H9 (cell line): ENCODE measurements around the gene ELOVL6. TPM values are rescaled to one million over a fixed set of nuclear protein-coding genes. Genes with fewer than 3 reads are reported as not detected.

Source experiments
- DNase-seq: peaks from one replicate; pipeline ENCODE4 v3.0.0-alpha.2; 2017
- H2AFZ ChIP-seq: one replicate; pipeline ENCODE4 v1.6.1; 2013; ENCODE audit warnings: mild to moderate bottlenecking, low read length, control low read depth, moderate library complexity
- H2AK5ac ChIP-seq: 2 replicates; pipeline ENCODE4 v1.6.1; 2013; ENCODE audit warnings: low read length, control low read depth, mixed read lengths; ENCODE audit not compliant: insufficient read length
- H2BK120ac ChIP-seq: one replicate; pipeline ENCODE4 v1.6.1; 2013; ENCODE audit warnings: low read depth, mild to moderate bottlenecking, low read length, control low read depth, inconsistent platforms; ENCODE audit not compliant: poor library complexity, severe bottlenecking
- H2BK12ac ChIP-seq: 2 replicates; pipeline ENCODE4 v1.6.1; 2013; ENCODE audit warnings: low read length, control low read depth, mixed read lengths, low read depth; ENCODE audit not compliant: insufficient read length
- H2BK15ac ChIP-seq: 2 replicates; pipeline ENCODE4 v1.6.1; 2013; ENCODE audit warnings: low read depth, low read length, control low read depth
- H2BK20ac ChIP-seq: one replicate; pipeline ENCODE4 v1.6.1; 2013; ENCODE audit warnings: low read depth, mild to moderate bottlenecking, low read length, control low read depth, inconsistent platforms; ENCODE audit not compliant: poor library complexity, severe bottlenecking
- H2BK5ac ChIP-seq: 2 replicates; pipeline ENCODE4 v1.6.1; 2013; ENCODE audit warnings: low read length, control low read depth, mixed read lengths; ENCODE audit not compliant: insufficient read length
- H3K14ac ChIP-seq: 2 replicates; pipeline ENCODE4 v1.6.1; 2013; ENCODE audit warnings: low read length, control low read depth; ENCODE audit not compliant: insufficient read depth
- H3K18ac ChIP-seq: 2 replicates; pipeline ENCODE4 v1.6.1; 2013; ENCODE audit warnings: low read depth, mild to moderate bottlenecking, mixed read lengths, low read length, control low read depth; ENCODE audit not compliant: insufficient read length
- H3K23ac ChIP-seq: 2 replicates; pipeline ENCODE4 v1.6.1; 2013; ENCODE audit warnings: low read length, control low read depth, mixed read lengths, low read depth; ENCODE audit not compliant: insufficient read length
- H3K23me2 ChIP-seq: 2 replicates; pipeline ENCODE4 v1.6.1; 2013; ENCODE audit warnings: low read depth, mild to moderate bottlenecking, mixed read lengths, low read length, control low read depth; ENCODE audit not compliant: insufficient read length, poor library complexity, severe bottlenecking
- H3K27ac ChIP-seq: 2 replicates; pipeline ENCODE4 v1.5.1; 2013; ENCODE audit warnings: low read length, control low read depth, mixed read lengths, low read depth; ENCODE audit not compliant: insufficient read length
- H3K27me3 ChIP-seq: 2 replicates; pipeline ENCODE4 v1.6.1; 2013; ENCODE audit warnings: low read length, control low read depth, inconsistent platforms; ENCODE audit not compliant: insufficient read depth
- H3K4ac ChIP-seq: 2 replicates; pipeline ENCODE4 v1.6.1; 2013; ENCODE audit warnings: low read depth, mild to moderate bottlenecking, control low read depth, inconsistent platforms, low read length, moderate library complexity
- H3K4me1 ChIP-seq: 2 replicates; pipeline ENCODE4 v1.6.1; 2013; ENCODE audit warnings: low read length, control low read depth, inconsistent platforms; ENCODE audit not compliant: insufficient read depth
- H3K4me2 ChIP-seq: 2 replicates; pipeline ENCODE4 v1.6.1; 2013; ENCODE audit warnings: low read length, control low read depth, mixed read lengths; ENCODE audit not compliant: insufficient read length, insufficient read depth
- H3K56ac ChIP-seq: 2 replicates; pipeline ENCODE4 v1.6.1; 2013; ENCODE audit warnings: low read depth, mild to moderate bottlenecking, mixed read lengths, low read length, control low read depth; ENCODE audit not compliant: insufficient read length
- H3K79me1 ChIP-seq: 2 replicates; pipeline ENCODE4 v1.6.1; 2013; ENCODE audit warnings: low read depth, mild to moderate bottlenecking, moderate library complexity, low read length, control low read depth, inconsistent platforms; ENCODE audit not compliant: insufficient read depth, poor library complexity, severe bottlenecking
- H3K79me2 ChIP-seq: 2 replicates; pipeline ENCODE4 v1.6.1; 2013; ENCODE audit warnings: low read length, control low read depth, inconsistent platforms; ENCODE audit not compliant: insufficient read depth
- H3K9ac ChIP-seq: 2 replicates; pipeline ENCODE4 v1.6.1; 2013; ENCODE audit warnings: low read length, control low read depth, mixed read lengths; ENCODE audit not compliant: insufficient read length; ENCODE audit errors: extremely low read depth
- H3K9me3 ChIP-seq: one replicate; pipeline ENCODE4 v1.6.1; 2013; ENCODE audit warnings: low read depth, low read length, inconsistent platforms; ENCODE audit not compliant: control insufficient read depth
- H3T11ph ChIP-seq: one replicate; pipeline ENCODE4 v1.6.1; 2013; ENCODE audit warnings: mild to moderate bottlenecking, low read length, control low read depth, inconsistent platforms
- H4K20me1 ChIP-seq: one replicate; pipeline ENCODE4 v1.6.1; 2013; ENCODE audit not compliant: control insufficient read depth, insufficient read length, insufficient read depth
- H4K5ac ChIP-seq: 2 replicates; pipeline ENCODE4 v1.6.1; 2013; ENCODE audit warnings: low read depth, mild to moderate bottlenecking, mixed read lengths, low read length, control low read depth; ENCODE audit not compliant: insufficient read length
- H4K8ac ChIP-seq: replicated peaks from 2 replicates; pipeline ENCODE4 v1.6.1; 2013; ENCODE audit warnings: low read length, control low read depth, mixed read lengths, low read depth; ENCODE audit not compliant: insufficient read length
- H4K91ac ChIP-seq: 2 replicates; pipeline ENCODE4 v1.6.1; 2013; ENCODE audit warnings: low read depth, mild to moderate bottlenecking, moderate library complexity, mixed read lengths, low read length, control low read depth; ENCODE audit not compliant: insufficient read length
- H3K27ac Mint-ChIP-seq, 3 experiments: 2 replicates in 2 of 3; 3 replicates in 1 of 3; pipeline ENCODE4 v1.8.0; 2020 to 2021; ENCODE audit warnings: mixed read lengths in 3 of 3, mild to moderate bottlenecking in 1 of 3, moderate library complexity in 1 of 3
- H3K27me3 Mint-ChIP-seq: 2 replicates; pipeline ENCODE4 v1.8.0; 2021; ENCODE audit warnings: low read depth, mild to moderate bottlenecking, moderate library complexity, mixed read lengths
- H3K36me3 Mint-ChIP-seq, 3 experiments: 2 replicates in 2 of 3; 3 replicates in 1 of 3; pipeline ENCODE4 v1.8.0; 2020 to 2021; ENCODE audit warnings: low read depth in 3 of 3, mixed read lengths in 3 of 3; ENCODE audit not compliant: insufficient read depth in 1 of 3
- H3K4me1 Mint-ChIP-seq, 2 experiments: 2 replicates each; pipeline ENCODE4 v1.8.0; 2020; ENCODE audit warnings: mixed read lengths in 2 of 2
- H3K4me3 Mint-ChIP-seq, 2 experiments: 2 replicates in 1 of 2; 3 replicates in 1 of 2; pipeline ENCODE4 v1.8.0; 2020 to 2021; ENCODE audit warnings: mild to moderate bottlenecking in 2 of 2, mixed read lengths in 2 of 2, moderate library complexity in 1 of 2
- H3K9me3 Mint-ChIP-seq, 2 experiments: 2 replicates in 1 of 2; 3 replicates in 1 of 2; pipeline ENCODE4 v1.8.0; 2020; ENCODE audit warnings: mild to moderate bottlenecking in 2 of 2, mixed read lengths in 2 of 2, moderate library complexity in 1 of 2
- WGBS: extraction: QIAGEN DNeasy Blood & Tissue Kit; methylation state at CpG from one replicate; pipeline ENCODE4 v1.1.7; 2013; ENCODE audit warnings: missing lambda C conversion rate, low lambda C conversion rate, mixed read lengths; ENCODE audit not compliant: insufficient read length; ENCODE audit errors: extremely low coverage; 5-methylcytosine and 5-hydroxymethylcytosine counted together
- total RNA-seq: library from RNA; stranded (reverse); gene quantifications from 2 replicates; pipeline ENCODE4 v1.2.1, GENCODE V29; 2021
- TF ChIP-seq, protein P1 (sequence below): fragments of 200-600 bp; sonication (generic); conservative IDR thresholded peaks from 3 replicates; pipeline ENCODE4 v1.8.0; 2021; ENCODE audit warnings: antibody characterized with exemption, mild to moderate bottlenecking

ELOVL6 gene
- total RNA-seq, 1 experiment from 2014 or later: 64.6 TPM

DNA sequence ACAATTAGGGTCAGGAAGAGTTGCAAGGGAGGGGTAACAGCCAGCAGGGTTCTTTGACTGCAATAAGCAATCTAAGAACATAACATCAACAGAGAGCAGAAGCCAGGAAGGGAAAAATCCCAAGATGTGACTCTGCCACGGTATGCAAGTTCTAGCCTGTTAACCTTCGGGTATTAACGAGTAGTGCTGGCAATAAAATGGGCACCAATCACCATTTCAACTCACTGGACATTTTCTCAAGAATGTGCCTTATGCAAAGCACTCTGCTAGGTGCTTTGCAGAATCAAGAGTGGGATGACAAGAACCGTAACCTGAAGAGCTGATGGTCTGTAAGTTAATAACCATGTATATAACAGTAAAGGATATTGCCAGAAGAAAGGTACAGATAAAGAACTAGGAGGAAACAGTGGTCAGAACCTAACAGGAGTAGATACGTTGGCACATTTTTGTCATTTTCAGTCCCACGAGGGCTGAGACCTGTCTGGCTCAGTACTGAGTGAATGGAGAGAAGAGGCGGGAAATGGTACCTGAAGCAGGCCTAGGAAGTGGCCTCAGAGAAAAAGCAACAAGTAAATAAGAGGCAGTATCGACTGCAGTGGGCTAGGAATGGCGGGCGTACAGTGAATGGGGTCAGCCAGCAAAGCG lies 2.7 kb downstream of the ELOVL6 start:
- peak overlapping the region; percentile 18 for H3K56ac ChIP-seq
- peak overlapping the region; percentile 4 for H4K8ac ChIP-seq
- DNase-seq: no peak
- no peak overlapping the region for H2AFZ ChIP-seq
- peak overlapping the region; percentile 42 for H2BK12ac ChIP-seq
- peaks cover 9% of the 10 kb centered on the region; the same call in 1 of the 2 replicates for H3K79me2 ChIP-seq
- H3K14ac ChIP-seq: peak overlapping the region; percentile 93
- H3K27me3 ChIP-seq: no peaks in the 10 kb centered on the region
- TF ChIP-seq, protein P1, sequence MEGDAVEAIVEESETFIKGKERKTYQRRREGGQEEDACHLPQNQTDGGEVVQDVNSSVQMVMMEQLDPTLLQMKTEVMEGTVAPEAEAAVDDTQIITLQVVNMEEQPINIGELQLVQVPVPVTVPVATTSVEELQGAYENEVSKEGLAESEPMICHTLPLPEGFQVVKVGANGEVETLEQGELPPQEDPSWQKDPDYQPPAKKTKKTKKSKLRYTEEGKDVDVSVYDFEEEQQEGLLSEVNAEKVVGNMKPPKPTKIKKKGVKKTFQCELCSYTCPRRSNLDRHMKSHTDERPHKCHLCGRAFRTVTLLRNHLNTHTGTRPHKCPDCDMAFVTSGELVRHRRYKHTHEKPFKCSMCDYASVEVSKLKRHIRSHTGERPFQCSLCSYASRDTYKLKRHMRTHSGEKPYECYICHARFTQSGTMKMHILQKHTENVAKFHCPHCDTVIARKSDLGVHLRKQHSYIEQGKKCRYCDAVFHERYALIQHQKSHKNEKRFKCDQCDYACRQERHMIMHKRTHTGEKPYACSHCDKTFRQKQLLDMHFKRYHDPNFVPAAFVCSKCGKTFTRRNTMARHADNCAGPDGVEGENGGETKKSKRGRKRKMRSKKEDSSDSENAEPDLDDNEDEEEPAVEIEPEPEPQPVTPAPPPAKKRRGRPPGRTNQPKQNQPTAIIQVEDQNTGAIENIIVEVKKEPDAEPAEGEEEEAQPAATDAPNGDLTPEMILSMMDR: no peak
- H3K27ac ChIP-seq: peak overlapping the region; percentile 74
- Mint-ChIP-seq H3K27me3 (no peaks in the 10 kb centered on the region), H3K27ac (peak overlapping the region; percentile 94 to 100 (median 98)), H3K9me3 (no peaks in the 10 kb centered on the region), H3K4me3 (peak overlapping the region; percentile 93 to 94), H3K4me1 (peaks cover 25 to 31% of the 10 kb centered on the region in 2 experiments), H3K36me3 (peaks cover 9 to 23% (median 16%) of the 10 kb centered on the region in 3 experiments)
- no peak overlapping the region for H3K23ac ChIP-seq
- peaks cover 18% of the 10 kb centered on the region for H3K23me2 ChIP-seq
- peak overlapping the region; percentile 48 for H4K5ac ChIP-seq
- H3K4ac ChIP-seq: no peak overlapping the region
- H2BK5ac ChIP-seq: peak overlapping the region; percentile 30
- no peak overlapping the region for H4K91ac ChIP-seq
- no peak overlapping the region for H2BK20ac ChIP-seq
- peak overlapping the region; percentile 87 for H3K18ac ChIP-seq
- no CpG with 5 or more reads among the region's 11 CpGs for WGBS
- H3K4me1 ChIP-seq: peaks cover 3% of the 10 kb centered on the region; the same call in 1 of the 2 replicates
- H3T11ph ChIP-seq: no peak overlapping the region
- H2AK5ac ChIP-seq: peak overlapping the region; percentile 44
- peak overlapping the region; percentile 89 for H3K9ac ChIP-seq
- H2BK120ac ChIP-seq: no peak overlapping the region
- no peak overlapping the region for H2BK15ac ChIP-seq
- H3K9me3 ChIP-seq: no peaks in the 10 kb centered on the region
- H3K4me2 ChIP-seq: peak overlapping the region; percentile 89
- H4K20me1 ChIP-seq: no peaks in the 10 kb centered on the region
- no peaks in the 10 kb centered on the region for H3K79me1 ChIP-seq
